Measurements from ENCODE around the gene MKNK1.

The MKNK1 gene

DNA sequence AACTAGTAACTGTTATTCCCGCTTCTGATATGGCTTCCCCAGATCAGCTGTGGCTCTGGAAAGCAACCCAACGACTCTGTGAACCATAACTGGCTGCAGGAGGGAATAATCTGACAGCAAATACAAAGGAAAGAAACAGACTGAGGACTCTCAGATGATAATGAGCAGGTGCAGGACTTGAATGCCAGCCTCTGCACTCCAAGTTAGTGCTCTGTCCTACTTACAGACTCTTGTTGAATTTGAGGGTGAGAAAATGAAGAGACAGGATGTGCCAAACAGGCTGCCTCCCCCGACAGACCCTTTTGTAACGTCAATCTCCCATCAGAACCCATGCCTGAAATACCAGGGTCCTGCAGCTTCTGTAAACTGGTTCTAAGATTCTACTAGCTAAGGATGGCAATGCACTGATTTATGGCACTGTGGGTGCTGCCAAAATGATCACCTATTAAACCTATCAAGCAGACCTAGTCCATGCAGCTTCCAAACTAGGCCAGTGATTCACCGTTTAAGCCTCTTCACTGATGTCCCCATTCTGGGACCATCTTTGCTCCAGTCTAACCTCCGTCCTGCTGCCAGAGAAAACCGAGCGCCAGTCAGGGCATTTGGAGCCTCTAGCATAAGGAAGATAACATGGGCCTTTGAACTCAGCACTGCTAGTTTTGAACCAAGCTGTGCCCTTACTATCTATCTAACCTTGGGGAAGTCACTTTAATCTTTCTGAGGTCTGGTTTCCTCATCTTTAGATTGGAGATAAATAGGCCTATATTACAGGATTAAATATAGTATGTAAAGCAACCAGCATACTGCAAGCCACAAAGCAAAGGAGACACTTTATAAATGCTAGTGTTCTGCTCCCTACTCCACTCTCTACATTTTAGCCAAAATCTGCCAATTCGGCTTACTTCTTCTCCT lies 4.8 kb downstream of the MKNK1 start:
- DNase-seq (ENCODE audit: low spot score) (no peak), FAIRE-seq (no peak)

DNA sequence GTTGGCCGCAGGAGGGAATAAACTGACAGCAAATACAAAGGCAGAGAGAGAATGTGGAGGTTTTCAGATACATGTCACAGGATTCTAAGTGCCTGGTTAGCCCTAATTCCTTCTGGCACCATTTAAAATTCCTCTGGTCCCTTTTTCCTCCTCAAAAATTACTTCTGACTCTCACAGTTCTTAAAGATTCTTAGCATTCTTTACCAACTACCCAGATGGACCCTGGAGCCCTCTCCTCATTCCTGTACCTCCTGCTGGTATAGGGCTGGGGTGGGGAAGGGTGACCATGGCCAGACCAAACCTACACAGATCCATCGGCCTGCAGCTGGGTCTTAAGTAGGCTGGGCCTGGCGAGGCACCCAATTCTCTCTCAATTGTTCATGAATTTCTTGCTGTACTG lies 7.2 kb downstream of the MKNK1 start:
- DNase-seq (ENCODE audit: low spot score) (no peak), FAIRE-seq (no peak)

DNA sequence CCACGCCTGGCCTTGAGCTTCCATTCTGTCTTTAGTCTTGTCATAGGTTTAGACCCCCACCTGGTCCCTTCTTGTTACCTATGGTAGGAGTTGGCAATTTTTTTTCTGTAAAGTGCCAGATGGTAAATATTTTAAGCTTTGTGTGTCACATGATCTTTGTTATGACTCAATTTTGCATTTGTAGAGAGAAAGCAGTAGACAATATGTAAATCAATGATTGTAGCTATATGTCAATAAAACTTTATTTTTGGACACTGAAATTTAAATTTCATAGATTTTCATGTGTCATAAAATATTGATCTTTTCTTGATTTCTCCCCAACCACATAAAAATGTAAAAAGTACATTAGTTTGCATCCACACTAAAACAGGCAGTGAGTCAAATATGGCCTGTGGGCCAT lies 8.0 kb downstream of the MKNK1 start:
- FAIRE-seq (no peak), DNase-seq (ENCODE audit: low spot score) (no peak)

DNA sequence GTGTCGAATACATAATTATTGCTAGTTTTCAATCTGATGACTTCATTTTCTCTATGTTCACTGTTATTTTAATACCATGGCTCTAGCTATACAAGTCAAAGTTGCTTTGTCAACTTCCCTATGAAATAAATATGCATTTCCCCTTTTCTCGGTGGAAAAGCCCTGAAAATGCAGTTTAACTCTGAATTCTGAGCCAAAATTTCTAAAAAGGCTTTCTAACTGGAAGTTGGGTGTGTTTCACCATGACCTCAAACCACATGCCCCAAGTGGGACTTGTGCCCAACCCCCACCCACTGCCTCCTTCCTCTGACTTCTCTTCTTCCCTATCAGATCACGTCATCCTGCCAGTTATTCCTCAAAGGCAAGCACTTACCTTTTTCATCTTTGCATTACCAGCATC lies 8.9 kb downstream of the MKNK1 start:
- FAIRE-seq (no peak), DNase-seq (ENCODE audit: low spot score) (no peak)

DNA sequence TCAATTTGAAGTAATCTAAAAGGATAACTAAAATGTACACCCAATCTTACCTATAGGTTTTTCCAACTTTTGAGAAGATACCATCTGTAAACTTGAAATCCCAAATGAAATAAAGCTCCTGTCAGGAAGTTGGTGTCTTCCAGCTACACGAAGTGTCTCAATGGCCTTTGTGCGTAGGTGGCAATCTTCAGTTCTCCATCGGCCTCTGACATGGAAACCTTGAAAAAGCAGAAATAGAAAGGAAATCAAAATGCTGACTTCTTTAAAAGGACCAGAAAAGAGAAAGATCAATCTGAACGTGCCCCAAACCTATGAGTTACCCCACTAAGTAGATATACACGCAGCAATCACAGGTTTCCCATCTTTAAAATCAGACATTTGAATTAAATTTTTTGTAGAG lies 10.0 kb downstream of the MKNK1 start:
- no peak for FAIRE-seq
- DNase-seq (ENCODE audit: low spot score) = no peak

DNA sequence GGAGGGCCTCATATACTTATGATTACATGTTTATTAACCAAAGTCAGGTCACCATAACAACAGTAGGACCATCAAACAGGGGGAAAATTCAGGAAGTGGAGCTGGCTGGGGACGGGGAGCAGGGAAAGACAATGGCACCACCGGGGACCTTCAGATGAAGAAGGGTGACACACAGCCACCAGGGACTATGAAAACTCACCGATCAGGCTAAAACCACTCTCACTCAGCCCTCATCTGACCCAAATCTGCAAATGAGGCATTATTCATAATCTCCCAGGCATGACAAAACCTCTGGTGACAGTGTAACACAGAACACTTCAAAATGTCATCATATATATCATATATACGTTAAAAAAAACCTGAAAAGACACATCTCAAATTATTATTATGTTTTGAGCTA lies 11.2 kb downstream of the MKNK1 start:
- FAIRE-seq (no peak), DNase-seq (ENCODE audit: low spot score) (no peak)

DNA sequence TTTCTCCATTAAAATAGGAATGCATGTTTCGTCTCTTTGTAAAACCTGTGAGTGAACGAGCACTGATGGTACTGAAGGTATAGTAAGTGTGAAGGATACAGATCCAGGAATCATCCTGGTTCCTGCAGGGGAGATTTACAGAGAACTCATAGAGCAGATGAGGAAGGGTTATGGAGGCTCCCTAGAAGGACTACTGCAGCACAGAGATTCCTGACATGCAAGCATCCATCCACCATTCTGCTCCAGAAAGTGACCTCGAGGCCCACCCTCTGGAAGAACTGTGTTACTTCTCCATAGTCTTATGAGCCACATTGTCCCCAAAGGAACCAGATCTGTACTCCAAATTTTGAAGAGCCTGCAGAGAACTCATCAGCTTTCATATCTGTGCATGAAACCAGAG lies 14.5 kb downstream of the MKNK1 start:
- no peak for FAIRE-seq
- DNase-seq (ENCODE audit: low spot score) = no peak

DNA sequence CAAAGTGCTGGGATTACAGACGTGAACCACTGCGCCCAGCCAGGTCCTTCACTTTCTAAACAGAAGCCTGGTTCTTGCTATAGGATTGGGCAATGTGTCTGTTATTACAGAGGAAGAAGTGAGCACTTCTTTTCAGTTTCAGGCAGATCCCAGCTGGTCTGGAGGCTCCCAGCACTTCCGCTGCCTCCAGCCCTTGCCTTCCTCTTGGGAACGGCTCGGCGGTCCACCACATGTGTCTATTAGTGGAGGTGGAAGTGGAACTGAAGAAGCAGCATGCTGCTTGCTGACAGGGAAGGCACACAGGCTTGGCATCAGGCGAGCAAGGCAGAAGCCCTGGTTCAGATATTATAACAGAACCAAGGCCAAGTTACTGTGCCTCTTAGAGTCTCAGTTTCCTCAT lies 17.0 kb downstream of the MKNK1 start:
- DNase-seq (ENCODE audit: low spot score) = no peak
- no peak for FAIRE-seq

DNA sequence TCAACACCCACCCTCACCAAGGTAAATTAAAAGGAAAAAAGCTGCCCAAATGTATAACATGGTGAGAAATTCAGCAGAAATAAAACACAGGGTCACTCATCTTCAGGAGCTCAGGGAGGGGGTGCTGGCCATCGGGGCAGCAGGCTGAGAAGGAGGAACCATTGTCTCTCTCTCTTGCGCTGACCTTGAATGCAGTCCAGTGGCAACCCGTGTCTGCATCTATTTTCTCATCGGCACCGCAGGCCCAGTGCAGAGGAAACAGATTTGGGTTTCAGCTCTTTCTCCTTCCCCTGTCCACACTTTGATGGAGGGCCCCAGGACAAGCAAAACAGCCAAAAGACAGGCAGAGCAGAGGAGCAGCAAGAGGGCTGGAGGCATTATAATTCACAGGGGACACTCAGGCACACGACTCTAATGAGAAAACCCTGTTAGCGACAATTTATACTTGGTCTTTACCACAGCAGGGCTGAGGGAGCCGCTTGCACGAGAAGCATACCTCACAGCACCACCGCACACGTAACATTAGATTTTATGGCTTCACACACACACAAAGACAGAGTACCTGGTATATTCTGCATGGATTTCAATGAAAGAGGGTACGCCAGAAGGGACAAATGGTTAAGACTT lies 18.6 kb downstream of the MKNK1 start:
- DNase-seq (ENCODE audit: low spot score) = no peak
- FAIRE-seq = no peak

DNA sequence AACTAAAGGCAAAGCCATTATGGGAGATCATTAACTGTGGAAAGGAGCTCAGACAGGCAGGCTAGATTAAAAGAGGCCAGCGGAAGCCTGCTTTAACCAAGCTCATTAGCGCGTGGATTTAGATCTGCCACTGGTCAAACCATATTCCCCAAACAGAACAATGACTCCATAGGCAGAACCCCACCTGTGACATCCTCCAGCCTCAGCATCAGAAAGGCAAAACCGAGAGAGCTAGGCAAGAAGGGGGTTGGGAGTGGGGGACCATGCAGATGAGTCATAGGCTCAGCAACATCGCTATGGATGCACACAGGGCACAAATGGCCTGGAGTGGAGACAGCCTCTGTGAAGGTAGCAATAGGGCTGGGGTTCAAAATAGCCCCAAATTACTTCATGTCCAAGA lies 20.6 kb downstream of the MKNK1 start:
- DNase-seq (ENCODE audit: low spot score) (no peak), FAIRE-seq (no peak)

DNA sequence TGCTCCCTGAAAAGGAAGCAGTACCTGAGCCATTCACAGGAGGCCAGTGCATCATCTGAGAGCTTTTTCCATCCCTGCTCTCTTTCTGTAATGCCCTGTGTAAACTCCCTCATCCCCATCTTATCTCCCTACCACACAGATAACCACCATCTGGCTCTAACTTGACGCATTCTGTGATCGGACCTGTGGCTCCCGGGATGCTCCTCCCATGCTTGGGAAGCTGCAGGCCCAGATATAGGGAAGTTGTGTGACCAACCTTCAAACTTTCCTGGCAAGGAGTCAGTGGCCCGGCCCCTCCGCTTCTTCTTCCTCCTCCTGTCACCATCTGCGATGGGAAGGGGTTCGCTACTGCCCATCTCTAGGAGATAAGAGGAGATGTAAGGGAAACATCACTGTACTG lies 21.1 kb downstream of the MKNK1 start:
- FAIRE-seq (no peak), DNase-seq (ENCODE audit: low spot score) (no peak)

DNA sequence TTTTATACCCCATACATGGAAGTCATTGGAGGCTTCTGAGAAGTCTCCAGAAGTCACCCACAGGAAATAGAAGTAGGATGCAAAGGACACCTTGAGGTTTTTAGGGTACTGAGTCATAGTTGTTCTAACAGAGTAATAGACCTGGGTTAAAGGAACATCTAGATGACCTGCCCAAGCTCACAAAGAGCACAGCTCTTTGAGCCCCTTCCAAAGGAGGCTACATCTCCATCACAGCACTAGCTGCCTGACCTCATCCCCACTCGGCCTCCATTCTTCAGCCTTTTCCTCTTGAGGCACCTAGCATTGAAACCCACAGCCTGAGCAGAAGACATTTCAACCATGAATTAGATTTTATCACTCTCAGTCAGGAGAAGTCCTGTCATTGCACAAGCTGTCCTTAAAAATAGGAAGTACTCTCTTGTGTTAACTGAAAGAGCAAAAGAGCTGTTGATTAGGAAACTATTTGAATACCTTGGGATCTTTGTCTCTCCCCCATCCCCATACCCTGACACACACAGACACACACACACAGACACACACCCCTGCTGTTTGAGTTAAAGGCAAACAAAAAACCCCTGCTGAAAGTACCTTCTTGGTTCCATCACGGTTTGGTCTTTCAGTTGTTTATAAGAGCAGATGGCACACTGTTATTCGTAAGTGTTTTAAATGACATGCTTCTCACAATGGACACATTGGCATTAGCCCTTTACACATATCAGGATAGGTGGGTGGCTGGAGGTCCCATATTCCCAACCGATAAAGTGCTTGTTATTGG lies 22.2 kb downstream of the MKNK1 start:
- peak; percentile 10 for DNase-seq (ENCODE audit: low spot score)
- FAIRE-seq = no peak

DNA sequence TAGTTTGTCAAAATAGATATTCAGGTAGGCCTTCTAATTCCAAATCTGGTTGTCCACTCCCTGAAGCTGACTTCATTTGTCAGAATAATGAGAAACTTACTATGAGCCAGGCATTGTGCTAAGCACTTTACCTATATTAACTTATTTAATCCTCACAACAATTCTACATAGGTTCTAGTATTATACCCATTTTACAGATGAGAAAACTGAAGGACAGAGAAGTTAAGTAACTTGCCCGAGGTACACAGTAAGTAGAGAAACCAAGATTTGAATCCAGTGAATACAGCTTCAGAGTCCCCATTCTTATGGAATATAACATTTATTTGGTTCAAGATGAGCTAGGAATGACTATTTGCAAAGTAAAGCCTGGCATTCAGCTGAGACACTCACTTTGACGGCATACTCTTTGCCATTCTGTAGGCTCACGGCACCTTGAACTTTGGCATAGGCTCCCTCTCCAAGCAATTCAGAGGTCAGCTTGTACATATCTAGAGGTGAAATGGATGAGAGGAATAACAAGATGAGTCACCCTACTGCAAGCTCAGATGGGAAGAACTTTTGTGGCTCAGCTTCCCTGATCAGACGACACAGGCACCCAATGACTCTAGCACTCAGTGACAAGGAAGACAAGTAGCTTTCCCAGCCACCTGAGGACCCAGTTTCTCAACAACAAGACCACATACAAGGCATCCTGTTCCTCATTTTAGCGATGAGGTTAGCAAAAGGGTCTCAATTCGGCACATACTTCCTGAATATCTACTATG lies 23.7 kb downstream of the MKNK1 start:
- no peak for DNase-seq (ENCODE audit: low spot score)
- no peak for FAIRE-seq

DNA sequence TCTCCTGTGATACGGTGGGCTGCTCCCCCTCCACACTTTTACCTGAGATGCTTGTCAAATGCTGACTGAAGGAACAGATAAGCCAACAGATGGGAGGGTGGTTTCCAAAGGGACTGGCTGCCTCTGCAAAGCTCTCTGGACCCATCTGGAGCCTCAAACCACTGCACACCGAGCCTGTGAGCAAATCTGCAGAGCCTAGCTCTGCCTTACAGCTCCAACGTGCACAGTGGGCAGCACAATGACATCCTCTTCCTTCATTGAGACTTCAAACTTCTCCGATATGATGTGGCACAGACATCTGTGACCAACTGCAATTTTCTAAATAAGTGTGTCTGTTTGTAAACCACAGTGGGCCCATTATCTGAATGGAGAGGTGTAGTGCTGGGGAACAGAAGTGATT lies 26.4 kb downstream of the MKNK1 start:
- FAIRE-seq = no peak
- no peak for DNase-seq (ENCODE audit: low spot score)

DNA sequence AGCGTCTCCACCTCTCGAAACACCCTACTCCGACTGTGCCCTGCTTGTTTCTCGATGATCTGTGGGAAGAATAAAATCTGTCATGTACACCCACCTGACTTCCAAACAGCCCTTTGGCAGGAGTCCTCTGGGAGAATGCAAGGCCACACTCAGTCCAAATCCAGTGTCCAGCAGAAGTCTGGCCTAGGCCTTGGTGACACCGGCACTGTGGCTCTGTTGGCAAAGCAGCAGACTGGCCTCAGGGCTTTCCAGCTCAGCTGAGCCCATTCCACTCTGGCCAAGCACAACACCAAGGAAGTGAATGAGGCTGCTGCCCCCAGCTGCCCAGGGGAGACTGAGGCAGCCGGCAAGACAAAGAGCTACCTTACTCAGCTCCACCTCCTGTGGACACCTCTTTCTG lies 27.5 kb downstream of the MKNK1 start:
- DNase-seq (ENCODE audit: low spot score) = no peak
- FAIRE-seq = no peak

DNA sequence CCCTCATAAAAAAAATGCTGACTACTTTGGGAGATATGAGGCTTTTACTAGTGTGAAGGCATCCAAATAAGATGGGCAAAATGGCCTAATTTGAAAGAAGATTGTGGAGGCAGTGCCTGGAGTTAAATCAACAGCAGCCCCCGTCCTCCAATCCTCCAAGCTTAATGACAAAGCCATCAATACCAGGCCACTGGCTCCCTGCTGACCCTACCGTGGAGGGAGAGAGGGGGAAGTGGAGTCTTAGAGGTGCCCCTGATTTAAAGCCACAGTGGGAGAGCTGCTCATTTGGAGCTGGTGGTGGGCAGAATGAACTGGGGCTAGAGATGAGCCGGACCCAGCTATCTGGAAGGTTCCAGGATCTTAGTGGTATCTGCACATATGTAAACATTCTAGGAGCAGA lies 28.3 kb downstream of the MKNK1 start:
- DNase-seq (ENCODE audit: low spot score) (no peak), FAIRE-seq (no peak)

DNA sequence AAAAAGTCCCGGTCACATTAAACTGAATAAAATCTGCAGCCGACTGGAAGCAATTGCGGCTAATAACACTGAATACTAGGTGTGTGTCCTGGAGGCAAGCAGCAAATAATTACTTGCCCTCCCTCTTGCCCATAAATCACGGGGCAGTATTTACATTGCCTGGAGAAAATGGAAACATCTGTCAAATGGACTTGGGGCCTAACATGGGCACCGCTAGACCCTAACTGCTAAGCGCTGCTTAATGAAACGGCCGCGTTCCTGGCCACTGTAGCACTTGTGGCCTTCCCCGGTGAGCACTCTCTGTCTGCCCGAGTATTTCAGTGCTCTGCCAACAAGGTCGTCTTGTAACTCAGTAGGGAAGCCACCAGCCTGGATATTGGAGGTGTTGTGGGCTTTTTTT lies 28.8 kb downstream of the MKNK1 start:
- DNase-seq (ENCODE audit: low spot score) (no peak), FAIRE-seq (no peak)

DNA sequence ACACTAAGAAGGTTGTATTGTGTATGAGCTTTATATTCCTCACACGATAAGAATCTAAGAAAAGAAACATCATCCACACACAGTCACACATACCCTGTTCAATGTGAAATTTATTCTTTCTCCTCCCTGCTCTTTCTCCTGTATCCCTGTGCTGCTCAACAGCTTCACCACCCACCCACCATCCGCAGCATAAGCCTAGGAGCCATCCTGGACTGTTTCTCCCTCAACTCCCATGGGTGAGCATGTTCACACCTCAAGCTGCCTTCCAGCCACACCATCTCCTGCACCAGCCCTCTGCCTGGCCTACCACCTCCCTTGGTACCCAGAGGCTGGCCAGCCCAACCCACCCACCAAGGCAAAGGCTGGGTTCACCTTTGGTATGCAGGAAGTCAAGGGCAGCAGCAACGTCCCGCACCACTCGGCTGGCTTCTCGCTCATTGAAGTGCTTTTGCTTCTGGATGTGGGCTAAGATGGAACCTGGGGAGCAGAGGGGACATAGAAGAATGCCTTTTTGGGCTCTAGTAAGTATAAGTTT lies 32.3 kb downstream of the MKNK1 start:
- DNase-seq (ENCODE audit: low spot score) = no peak
- FAIRE-seq = no peak

DNA sequence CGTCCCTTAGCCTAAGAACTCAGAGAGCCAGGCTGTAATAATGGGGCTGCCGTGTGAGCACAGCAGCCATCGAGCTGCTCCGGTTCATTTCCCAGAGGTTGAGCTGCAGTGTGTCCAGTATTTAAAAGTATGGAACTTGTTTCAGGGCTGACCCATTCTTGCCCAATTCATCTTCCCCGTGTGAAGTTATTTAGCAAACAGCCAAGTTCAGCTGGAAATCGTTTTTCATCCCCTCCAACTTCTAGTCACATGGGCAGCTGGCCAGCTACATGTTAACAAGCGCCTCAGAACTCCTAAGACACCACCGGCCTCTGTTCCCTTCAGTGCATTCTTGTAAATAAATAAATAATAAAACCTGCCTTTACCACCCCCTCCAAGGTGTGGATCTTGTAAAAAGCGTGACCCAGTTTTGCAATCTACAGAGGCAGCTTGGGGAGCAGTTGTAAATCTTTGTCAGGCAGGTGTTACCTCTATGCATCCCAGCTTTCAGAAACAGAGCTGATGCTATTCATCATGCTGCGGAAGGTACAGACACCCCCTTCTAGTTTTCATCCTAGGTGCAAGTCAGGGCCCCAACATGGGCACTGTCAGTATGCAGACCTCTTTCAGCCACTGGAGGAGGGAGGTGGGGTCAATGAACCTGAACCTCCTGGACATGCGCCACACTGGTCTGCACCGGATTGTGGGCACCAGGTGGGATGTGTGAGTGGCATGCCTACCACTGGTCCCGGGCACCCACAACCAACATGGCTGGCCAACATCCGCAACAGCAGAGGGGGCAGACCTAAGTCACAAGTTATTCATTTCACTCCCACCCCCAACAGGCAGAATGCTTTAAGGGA lies 34.0 kb downstream of the MKNK1 start:
- FAIRE-seq (no peak), DNase-seq (ENCODE audit: low spot score) (no peak)

DNA sequence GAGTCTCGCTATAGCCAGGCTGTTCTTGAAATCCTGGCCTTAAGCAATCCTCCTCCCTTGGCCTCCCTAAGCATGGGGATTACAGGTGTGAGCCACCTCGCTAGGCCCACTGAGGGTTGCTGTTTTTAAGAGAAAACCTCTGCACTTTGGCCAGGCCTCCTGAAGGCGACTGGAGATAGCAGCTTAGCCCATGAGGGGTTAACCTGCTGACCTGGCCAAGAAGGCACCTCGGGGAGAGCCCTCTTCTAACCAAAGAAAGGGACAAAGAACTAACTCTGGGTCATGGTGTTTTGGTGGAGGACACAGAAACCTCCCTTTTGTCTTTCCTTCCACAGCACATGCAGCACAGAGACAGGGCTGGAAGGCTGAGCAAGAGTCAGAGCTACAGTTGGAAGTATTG lies 35.0 kb downstream of the MKNK1 start:
- DNase-seq (ENCODE audit: low spot score) = no peak
- no peak for FAIRE-seq

Measured in RCC 7860 (cell line).